Effector memory CD4-positive, alpha-beta T cell (primary cell): ENCODE data around the gene RALGAPA2.
A peak's percentile ranks its signal among the peaks of the same experiment; 100 is the strongest.

Source experiments
- DNase-seq, 3 donors: peaks; one replicate each; pipeline ENCODE4 v3.0.0-alpha.2; 2020
- H3K27ac ChIP-seq: 2 replicates; pipeline ENCODE4 v1.7.0; 2013; ENCODE audit warnings: mild to moderate bottlenecking, low read length, moderate library complexity; ENCODE audit not compliant: insufficient read depth, poor library complexity, severe bottlenecking
- H3K27me3 ChIP-seq: replicated peaks from 2 replicates; pipeline ENCODE4 v1.7.0; 2013; ENCODE audit warnings: mild to moderate bottlenecking, low read length; ENCODE audit not compliant: insufficient read depth, control insufficient read depth, poor library complexity, severe bottlenecking
- H3K36me3 ChIP-seq: 2 replicates; pipeline ENCODE4 v1.7.0; 2013; ENCODE audit warnings: mild to moderate bottlenecking, low read length, moderate library complexity; ENCODE audit not compliant: control insufficient read depth, insufficient read depth
- H3K4me1 ChIP-seq: 2 replicates; pipeline ENCODE4 v1.7.0; 2013; ENCODE audit warnings: low read length, mild to moderate bottlenecking; ENCODE audit not compliant: control insufficient read depth, insufficient read depth, poor library complexity, severe bottlenecking
- H3K4me3 ChIP-seq: 2 replicates; pipeline ENCODE4 v1.7.0; 2013; ENCODE audit warnings: low read length, low read depth, mild to moderate bottlenecking; ENCODE audit not compliant: insufficient read depth, poor library complexity, severe bottlenecking
- H3K9me3 ChIP-seq: 2 replicates; pipeline ENCODE4 v1.7.0; 2013; ENCODE audit warnings: mild to moderate bottlenecking, low read length, moderate library complexity; ENCODE audit not compliant: control insufficient read depth
- total RNA-seq, 3 donors: gene quantifications; one replicate each; lab custom pipeline; 2026; lab: John Stamatoyannopoulos, UW

RALGAPA2 gene
- total RNA-seq: 66.4 to 95.8 (median 77.2) reads per million in 3 donors

- Histone ChIP-seq H3K4me1 (peaks cover 9% of the 10 kb centered on the region), H3K4me3 (peak within 1 kb of the TSS; percentile 76), H3K36me3 (no peaks in the 10 kb centered on the region), H3K27me3 (no peaks in the 10 kb centered on the region), H3K27ac (peak within 1 kb of the TSS; percentile 85), H3K9me3 (no peaks in the 10 kb centered on the region)
- DNase-seq: peak; percentile 83 to 91 (median 90)
Measured at GRCh38 chr20:20712474-20713243, at the start of gene RALGAPA2. Gene RALGAPA2, minus strand, starts transcription at chr20:20712644. Its CDS starts 164 bp downstream, at chr20:20712480.

- Histone ChIP-seq H3K4me1 (no peaks in the 10 kb centered on the region), H3K9me3 (no peaks in the 10 kb centered on the region), H3K27me3 (no peaks in the 10 kb centered on the region), H3K36me3 (no peaks in the 10 kb centered on the region), H3K4me3 (no peak overlapping the region), H3K27ac (no peak overlapping the region)
- DNase-seq: no peak
Measured at GRCh38 chr20:20761301-20761700, 48.9 kb upstream of the RALGAPA2 start.

DNA sequence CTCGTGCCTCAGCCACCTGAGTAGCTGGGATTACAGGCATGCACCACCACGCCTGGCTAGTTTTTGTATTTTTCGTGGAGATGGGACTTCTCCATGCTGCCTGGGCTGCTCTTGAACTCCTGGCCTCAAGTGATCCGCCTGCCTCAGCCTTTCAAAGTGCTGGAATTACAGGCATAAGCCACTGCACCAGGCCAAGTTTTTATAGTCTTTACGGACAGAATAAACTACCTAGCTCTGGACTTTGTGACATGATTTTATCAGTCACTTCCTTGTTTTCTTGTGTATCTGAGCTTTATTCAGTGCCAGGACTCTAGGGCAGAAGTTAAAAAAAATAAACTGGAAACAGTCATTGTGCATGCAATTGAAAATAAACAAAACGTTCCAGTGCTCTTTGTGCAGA, 46.7 kb upstream of the RALGAPA2 start:
- DNase-seq: no peak
- Histone ChIP-seq H3K27ac (no peak overlapping the region), H3K4me3 (no peak overlapping the region)

DNA sequence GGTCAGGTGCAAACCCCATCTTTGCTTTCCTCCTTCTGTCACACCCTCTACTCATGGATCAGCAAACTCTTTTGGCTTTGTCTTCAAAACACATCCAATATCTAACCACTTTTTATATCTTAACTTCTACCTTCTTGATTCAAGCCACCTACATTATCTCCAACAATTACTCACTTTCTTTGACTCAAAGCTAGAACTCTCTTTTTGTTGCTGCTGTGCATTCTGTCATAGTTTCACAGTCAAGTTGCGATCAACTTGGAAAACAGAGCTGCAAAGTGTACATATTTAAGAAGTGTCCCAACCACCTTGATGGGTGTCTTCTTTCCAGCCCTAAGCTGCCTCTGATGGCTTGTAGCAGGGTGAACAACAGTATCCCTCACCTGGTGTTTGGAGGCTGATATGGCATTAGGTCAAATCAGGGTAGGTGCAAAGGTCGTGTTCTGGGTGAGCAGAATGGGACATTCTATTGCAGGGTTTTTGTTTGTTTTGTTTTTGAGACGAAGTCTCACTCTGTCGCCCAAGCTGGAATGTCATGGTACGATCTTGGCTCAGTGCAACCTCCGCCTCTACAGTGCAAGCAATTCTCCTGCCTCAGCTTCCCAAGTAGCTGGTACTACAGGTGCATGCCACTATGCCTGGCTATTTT, 43.4 kb upstream of the RALGAPA2 start:
- no peak overlapping the region for H3K4me3 ChIP-seq
- peaks cover 4% of the 10 kb centered on the region for H3K27me3 ChIP-seq
- H3K27ac ChIP-seq: no peak overlapping the region

More for the DNA sequence above, 46.7 kb upstream of the RALGAPA2 start:
- Histone ChIP-seq H3K27me3 (no peaks in the 10 kb centered on the region), H3K4me1 (no peaks in the 10 kb centered on the region), H3K36me3 (no peaks in the 10 kb centered on the region), H3K9me3 (no peaks in the 10 kb centered on the region)

DNA sequence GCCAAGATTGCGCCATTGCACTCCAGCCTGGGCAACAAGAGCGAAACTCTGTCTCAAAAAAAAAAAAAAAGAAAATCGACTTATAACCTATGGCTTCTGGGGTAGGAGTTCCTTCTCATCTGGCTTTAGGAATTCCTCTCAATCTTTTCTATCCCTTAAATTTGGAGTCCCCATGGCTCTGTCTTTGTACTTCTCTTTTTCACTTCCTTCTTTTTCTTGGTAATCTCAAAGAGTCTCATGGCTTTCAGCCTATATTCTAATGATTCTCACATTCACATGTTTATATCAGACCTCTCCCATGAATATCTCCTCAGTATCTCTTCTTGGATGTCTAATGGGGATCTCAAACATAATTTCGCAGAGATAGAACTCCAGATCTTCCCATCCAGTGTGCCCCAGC, 42.8 kb upstream of the RALGAPA2 start:
- Histone ChIP-seq H3K27ac (no peak overlapping the region), H3K4me3 (no peak overlapping the region), H3K4me1 (no peaks in the 10 kb centered on the region)

More for the DNA sequence above, 43.4 kb upstream of the RALGAPA2 start:
- Histone ChIP-seq H3K9me3 (no peaks in the 10 kb centered on the region), H3K36me3 (no peaks in the 10 kb centered on the region), H3K4me1 (no peaks in the 10 kb centered on the region)
- DNase-seq: no peak

DNA sequence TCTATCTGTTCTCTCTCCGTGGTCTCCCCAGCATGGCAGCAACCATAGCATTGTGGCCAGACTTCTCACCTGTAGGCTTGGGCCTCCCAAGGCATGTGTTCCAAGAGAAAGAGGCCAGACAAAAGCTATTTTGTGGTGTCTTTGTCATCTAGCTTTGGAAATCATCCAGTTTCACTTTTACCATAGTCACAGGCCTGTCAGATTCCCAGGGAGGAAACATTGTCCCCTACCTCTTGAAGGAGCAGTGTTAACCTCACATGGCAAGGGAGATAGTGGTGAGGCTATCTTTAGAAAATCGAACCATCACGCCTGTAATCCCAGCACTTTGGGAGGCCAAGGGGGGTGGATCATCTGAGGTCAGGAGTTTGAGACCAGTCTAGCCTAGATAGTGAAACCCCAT, 42.3 kb upstream of the RALGAPA2 start:
- Histone ChIP-seq H3K4me1 (no peaks in the 10 kb centered on the region), H3K27me3 (peaks cover 4% of the 10 kb centered on the region), H3K36me3 (no peaks in the 10 kb centered on the region), H3K27ac (no peak overlapping the region), H3K4me3 (no peak overlapping the region), H3K9me3 (no peaks in the 10 kb centered on the region)
- DNase-seq: no peak

More for the DNA sequence above, 42.8 kb upstream of the RALGAPA2 start:
- no peak for DNase-seq
- H3K36me3 ChIP-seq: no peaks in the 10 kb centered on the region
- no peaks in the 10 kb centered on the region for H3K9me3 ChIP-seq
- peaks cover 4% of the 10 kb centered on the region for H3K27me3 ChIP-seq

DNA sequence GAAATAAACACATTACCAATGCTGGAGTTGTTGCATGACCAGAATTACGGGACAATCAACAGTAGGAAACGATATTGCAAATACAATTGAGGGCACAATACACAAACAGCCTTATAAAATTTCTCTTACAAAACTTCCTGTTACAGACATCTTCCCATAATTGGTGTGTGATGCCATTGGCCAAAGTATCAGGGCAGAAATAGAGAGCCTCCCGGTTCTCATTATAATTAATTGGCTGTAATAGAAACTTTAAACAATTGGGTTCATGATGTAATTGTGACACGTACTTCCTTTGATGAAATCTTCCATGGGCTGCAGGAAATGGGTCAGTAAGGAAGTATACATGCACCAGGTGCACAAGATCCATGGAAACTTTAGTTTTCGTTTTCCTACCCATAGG, 40.3 kb upstream of the RALGAPA2 start:
- no peak overlapping the region for H3K4me3 ChIP-seq
- peaks cover 4% of the 10 kb centered on the region for H3K27me3 ChIP-seq
- no peaks in the 10 kb centered on the region for H3K36me3 ChIP-seq
- no peaks in the 10 kb centered on the region for H3K4me1 ChIP-seq
- no peak for DNase-seq
- no peaks in the 10 kb centered on the region for H3K9me3 ChIP-seq
- no peak overlapping the region for H3K27ac ChIP-seq

- no peak for DNase-seq
- Histone ChIP-seq H3K9me3 (no peaks in the 10 kb centered on the region), H3K4me3 (no peak overlapping the region), H3K27me3 (no peaks in the 10 kb centered on the region), H3K4me1 (no peaks in the 10 kb centered on the region), H3K36me3 (no peaks in the 10 kb centered on the region), H3K27ac (no peak overlapping the region)
Measured at GRCh38 chr20:20747298-20747697, 34.9 kb upstream of the RALGAPA2 start.

DNA sequence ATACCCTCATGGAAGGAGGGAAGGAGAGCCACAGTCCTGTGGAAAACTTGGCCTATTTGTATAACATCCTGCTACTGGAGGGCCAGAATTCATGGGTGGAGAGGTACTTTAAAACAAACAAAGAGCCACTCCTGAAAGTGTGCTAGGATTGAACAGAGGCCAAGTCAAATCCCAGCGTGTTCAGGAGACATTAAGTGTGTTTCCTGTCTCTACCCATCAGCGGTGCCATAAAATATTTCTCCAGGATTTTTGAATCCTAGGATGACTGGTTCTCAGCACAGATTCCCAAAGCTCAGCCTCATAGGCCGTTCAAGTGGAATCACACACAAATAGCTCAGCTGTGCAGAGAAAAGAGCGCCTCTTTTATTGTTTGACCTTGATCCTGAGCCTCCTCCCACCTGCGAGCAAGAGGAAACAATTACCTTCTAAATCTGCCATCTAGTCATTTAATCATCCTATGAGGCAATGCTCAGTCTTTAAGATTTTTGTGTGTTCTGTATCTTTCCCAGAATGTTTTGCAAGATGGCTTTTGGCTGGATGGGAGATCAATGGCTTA, 31.8 kb upstream of the RALGAPA2 start:
- H3K36me3 ChIP-seq: no peaks in the 10 kb centered on the region
- H3K27me3 ChIP-seq: no peaks in the 10 kb centered on the region
- no peak overlapping the region for H3K27ac ChIP-seq
- DNase-seq: no peak
- no peaks in the 10 kb centered on the region for H3K9me3 ChIP-seq
- H3K4me1 ChIP-seq: no peaks in the 10 kb centered on the region
- no peak overlapping the region for H3K4me3 ChIP-seq
